IMR-90 (cell line): ENCODE results near the gene TDRD12.

Source experiments
- BHLHE40 ChIP-seq: fragments of 150-350 bp; IDR thresholded peaks from 2 replicates; pipeline ENCODE4 v1.6.1; 2016; ENCODE audit warnings: mild to moderate bottlenecking, low read depth, low read length
- CHD1 ChIP-seq: IDR thresholded peaks from 2 replicates; pipeline ENCODE4 v1.6.1; 2012; ENCODE audit warnings: low read depth, low read length, improper control_type of control experiment
- FOS ChIP-seq: fragments of 150-350 bp; IDR thresholded peaks from 2 replicates; pipeline ENCODE4 v1.6.1; 2016; ENCODE audit warnings: low read depth, low read length
- MAFK ChIP-seq: IDR thresholded peaks from 2 replicates; pipeline ENCODE4 v1.6.1; 2012; ENCODE audit warnings: low read depth, low read length, improper control_type of control experiment
- POLR2A ChIP-seq: IDR thresholded peaks from 2 replicates; pipeline ENCODE4 v1.6.1; 2012; ENCODE audit warnings: mild to moderate bottlenecking, low read depth, low read length
- RAD21 ChIP-seq: IDR thresholded peaks from 2 replicates; pipeline ENCODE4 v1.6.1; 2012; ENCODE audit warnings: low read length, improper control_type of control experiment
- RFX5 ChIP-seq: IDR thresholded peaks from 2 replicates; pipeline ENCODE4 v1.8.0; 2012; ENCODE audit warnings: low read depth, mild to moderate bottlenecking, low read length, moderate library complexity
- TF ChIP-seq, protein P1 (sequence below): conservative IDR thresholded peaks from 2 replicates; pipeline ENCODE4 v1.5.1; 2012; ENCODE audit warnings: mild to moderate bottlenecking, low read depth, low read length, improper control_type of control experiment
- TF ChIP-seq, protein P2 (sequence below): fragments of 150-350 bp; IDR thresholded peaks from 2 replicates; pipeline ENCODE4 v1.6.1; 2017; ENCODE audit warnings: mild to moderate bottlenecking, antibody characterized with exemption, low read length, low read depth

DNA sequence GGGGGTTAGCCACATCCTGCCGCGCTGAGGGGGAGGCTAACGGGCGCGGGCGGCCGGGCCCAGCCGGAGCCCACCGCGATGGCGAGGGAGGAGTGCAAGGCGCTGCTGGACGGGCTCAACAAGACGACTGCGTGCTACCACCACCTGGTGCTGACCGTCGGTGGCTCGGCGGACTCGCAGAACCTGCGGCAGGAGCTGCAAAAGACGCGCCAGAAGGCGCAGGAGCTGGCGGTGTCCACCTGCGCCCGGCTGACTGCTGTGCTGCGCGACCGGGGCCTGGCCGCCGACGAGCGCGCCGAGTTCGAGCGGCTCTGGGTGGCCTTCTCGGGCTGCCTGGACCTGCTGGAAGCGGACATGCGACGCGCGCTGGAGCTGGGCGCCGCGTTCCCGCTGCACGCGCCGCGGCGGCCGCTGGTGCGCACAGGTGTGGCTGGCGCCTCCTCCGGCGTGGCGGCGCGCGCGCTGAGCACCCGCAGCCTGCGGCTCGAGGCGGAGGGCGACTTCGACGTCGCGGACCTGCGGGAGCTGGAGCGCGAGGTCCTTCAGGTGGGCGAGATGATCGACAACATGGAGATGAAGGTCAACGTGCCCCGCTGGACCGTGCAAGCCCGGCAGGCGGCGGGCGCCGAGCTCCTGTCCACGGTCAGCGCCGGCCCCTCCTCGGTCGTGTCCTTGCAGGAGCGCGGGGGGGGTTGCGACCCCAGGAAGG is 43.2 kb upstream of the TDRD12 start:
- TF ChIP-seq, protein P1, sequence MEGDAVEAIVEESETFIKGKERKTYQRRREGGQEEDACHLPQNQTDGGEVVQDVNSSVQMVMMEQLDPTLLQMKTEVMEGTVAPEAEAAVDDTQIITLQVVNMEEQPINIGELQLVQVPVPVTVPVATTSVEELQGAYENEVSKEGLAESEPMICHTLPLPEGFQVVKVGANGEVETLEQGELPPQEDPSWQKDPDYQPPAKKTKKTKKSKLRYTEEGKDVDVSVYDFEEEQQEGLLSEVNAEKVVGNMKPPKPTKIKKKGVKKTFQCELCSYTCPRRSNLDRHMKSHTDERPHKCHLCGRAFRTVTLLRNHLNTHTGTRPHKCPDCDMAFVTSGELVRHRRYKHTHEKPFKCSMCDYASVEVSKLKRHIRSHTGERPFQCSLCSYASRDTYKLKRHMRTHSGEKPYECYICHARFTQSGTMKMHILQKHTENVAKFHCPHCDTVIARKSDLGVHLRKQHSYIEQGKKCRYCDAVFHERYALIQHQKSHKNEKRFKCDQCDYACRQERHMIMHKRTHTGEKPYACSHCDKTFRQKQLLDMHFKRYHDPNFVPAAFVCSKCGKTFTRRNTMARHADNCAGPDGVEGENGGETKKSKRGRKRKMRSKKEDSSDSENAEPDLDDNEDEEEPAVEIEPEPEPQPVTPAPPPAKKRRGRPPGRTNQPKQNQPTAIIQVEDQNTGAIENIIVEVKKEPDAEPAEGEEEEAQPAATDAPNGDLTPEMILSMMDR, result no peak
- TF ChIP-seq CHD1, result no peak
- no peak for TF ChIP-seq RAD21
- TF ChIP-seq BHLHE40, result no peak
- TF ChIP-seq POLR2A, result no peak
- TF ChIP-seq FOS, result no peak
- TF ChIP-seq, protein P2, sequence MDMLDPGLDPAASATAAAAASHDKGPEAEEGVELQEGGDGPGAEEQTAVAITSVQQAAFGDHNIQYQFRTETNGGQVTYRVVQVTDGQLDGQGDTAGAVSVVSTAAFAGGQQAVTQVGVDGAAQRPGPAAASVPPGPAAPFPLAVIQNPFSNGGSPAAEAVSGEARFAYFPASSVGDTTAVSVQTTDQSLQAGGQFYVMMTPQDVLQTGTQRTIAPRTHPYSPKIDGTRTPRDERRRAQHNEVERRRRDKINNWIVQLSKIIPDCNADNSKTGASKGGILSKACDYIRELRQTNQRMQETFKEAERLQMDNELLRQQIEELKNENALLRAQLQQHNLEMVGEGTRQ, result no peak
- no peak for TF ChIP-seq MAFK
- TF ChIP-seq RFX5, result no peak
